HG02885 (cell line): ENCODE results near the gene TEC.
"Not testable (repeated sequence)": the region's sequence is repeated elsewhere in the genome, so short reads cannot be mapped to it uniquely, and the experiment has no call there.

ENCODE experiments used
- ATAC-seq: cut with Tn5 transposase; IDR thresholded peaks from one replicate; pipeline ENCODE4 v1.9.1; 2021; ENCODE audit warnings: mild to moderate bottlenecking; ENCODE audit not compliant: unreplicated experiment, poor library complexity

Gene TEC

GRCh38 chr4:48203819-48204218 is 65.8 kb downstream of the TEC start:
- ATAC-seq, result peak; percentile 37

- no peak for ATAC-seq
Observed at GRCh38 chr4:48197643-48198237, 71.9 kb downstream of the TEC start.

- ATAC-seq, result peak; percentile 81
Observed at GRCh38 chr4:48196758-48197504, 72.7 kb downstream of the TEC start.

- no peak for ATAC-seq
Observed at GRCh38 chr4:48195853-48196252, 73.8 kb downstream of the TEC start.

- ATAC-seq, result no peak
Observed at GRCh38 chr4:48195374-48195773, 74.3 kb downstream of the TEC start.

- ATAC-seq, result no peak
Observed at GRCh38 chr4:48194971-48195370, 74.7 kb downstream of the TEC start.

- ATAC-seq, result no peak
Observed at GRCh38 chr4:48193921-48194468, 75.6 kb downstream of the TEC start.

- ATAC-seq, result peak; percentile 19
Observed at GRCh38 chr4:48193096-48193836, 76.4 kb downstream of the TEC start.

GRCh38 chr4:48191758-48192157 is 77.9 kb downstream of the TEC start:
- ATAC-seq, result no peak

- peak; percentile 47 for ATAC-seq
Observed at GRCh38 chr4:48190839-48191238, 78.8 kb downstream of the TEC start.

- peak; percentile 33 for ATAC-seq
Observed at GRCh38 chr4:48189731-48190130, 79.9 kb downstream of the TEC start.

GRCh38 chr4:48188390-48188789 is 81.2 kb downstream of the TEC start:
- no peak for ATAC-seq

- ATAC-seq, result no peak
Observed at GRCh38 chr4:48187813-48188212, 81.8 kb downstream of the TEC start.

GRCh38 chr4:48187066-48187465 is 82.6 kb downstream of the TEC start:
- ATAC-seq, result not testable (repeated sequence)

- not testable (repeated sequence) for ATAC-seq
Observed at GRCh38 chr4:48186394-48186793, 83.2 kb downstream of the TEC start.

GRCh38 chr4:48184882-48185281 is 84.8 kb downstream of the TEC start:
- no peak for ATAC-seq

- no peak for ATAC-seq
Observed at GRCh38 chr4:48180234-48180633, 89.4 kb downstream of the TEC start.

- no peak for ATAC-seq
Observed at GRCh38 chr4:48178931-48179330, 90.7 kb downstream of the TEC start.

- no peak for ATAC-seq
Observed at GRCh38 chr4:48175806-48176205, 93.8 kb downstream of the TEC start.

GRCh38 chr4:48175328-48175727 is 94.3 kb downstream of the TEC start:
- ATAC-seq, result no peak
